LNCaP clone FGC (cell line): Measurements from ENCODE around the gene SMU1.
A peak's percentile ranks its signal among the peaks of the same experiment; 100 is the strongest.

ENCODE experiments used
- DNase-seq: peaks from one replicate; pipeline ENCODE4 v3.0.0-alpha.2; 2011; ENCODE audit warnings: low read depth
- H3K4me3 ChIP-seq: 2 replicates; pipeline ENCODE4 v1.5.1; 2011; ENCODE audit warnings: mild to moderate bottlenecking, low read depth, low read length, control low read depth
- TF ChIP-seq, protein P1 (sequence below): IDR thresholded peaks from 2 replicates; pipeline ENCODE4 v1.5.1; 2012; ENCODE audit warnings: mild to moderate bottlenecking; ENCODE audit not compliant: control insufficient read depth, insufficient read depth; ENCODE audit errors: extremely low read depth

SMU1 gene

DNA sequence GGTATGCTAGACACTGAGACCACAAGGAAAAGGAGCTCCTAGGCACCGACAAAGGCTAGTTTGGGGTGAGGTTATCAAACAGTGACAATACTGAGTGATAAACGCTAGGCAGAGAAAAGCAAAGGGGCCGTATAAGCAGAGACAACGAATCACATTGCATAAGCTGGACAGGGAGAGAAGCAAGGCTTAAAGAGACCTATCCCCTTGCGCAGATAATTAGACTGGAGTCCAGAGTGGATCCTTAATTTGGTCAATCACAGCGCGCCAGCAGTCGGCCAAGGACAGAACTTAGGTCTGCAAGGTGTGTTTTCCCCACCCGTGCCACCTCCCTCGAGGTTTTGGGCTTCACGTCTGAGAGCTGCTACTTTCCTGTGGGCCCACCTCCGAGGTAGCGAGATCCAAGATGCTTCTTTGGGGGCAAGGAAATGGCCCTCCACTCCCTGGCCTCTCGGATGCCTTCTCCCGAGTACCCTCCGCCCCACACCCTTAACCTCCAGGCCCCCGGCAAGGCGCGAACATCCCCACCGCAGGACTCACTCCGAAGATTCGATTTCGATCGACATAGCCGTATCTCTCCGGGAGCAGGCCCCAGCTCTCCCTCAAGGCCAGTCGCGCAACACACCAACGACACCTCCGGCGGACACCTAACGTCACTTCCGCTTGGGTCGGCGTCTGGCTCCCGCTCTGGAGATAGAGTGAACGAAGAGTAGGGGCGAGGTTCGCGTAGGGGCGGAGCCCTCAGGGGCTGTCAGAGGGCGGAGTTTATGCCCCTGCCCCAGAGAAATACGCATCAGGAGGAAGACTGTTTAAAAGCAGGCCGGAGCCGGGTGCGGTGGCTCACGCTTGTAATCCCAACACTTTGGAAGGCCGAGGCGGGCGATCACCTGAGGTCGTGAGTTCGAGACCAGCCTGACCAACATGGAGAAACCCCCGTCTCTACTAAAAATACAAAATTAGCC lies at the start of gene SMU1:
TSS of gene SMU1 (minus strand) at position 629 of the 959 bp plus-strand sequence. CDS start at position 563, 66 bp downstream.
- peak within 1 kb of the TSS; percentile 90 for H3K4me3 ChIP-seq
- TF ChIP-seq, protein P1, sequence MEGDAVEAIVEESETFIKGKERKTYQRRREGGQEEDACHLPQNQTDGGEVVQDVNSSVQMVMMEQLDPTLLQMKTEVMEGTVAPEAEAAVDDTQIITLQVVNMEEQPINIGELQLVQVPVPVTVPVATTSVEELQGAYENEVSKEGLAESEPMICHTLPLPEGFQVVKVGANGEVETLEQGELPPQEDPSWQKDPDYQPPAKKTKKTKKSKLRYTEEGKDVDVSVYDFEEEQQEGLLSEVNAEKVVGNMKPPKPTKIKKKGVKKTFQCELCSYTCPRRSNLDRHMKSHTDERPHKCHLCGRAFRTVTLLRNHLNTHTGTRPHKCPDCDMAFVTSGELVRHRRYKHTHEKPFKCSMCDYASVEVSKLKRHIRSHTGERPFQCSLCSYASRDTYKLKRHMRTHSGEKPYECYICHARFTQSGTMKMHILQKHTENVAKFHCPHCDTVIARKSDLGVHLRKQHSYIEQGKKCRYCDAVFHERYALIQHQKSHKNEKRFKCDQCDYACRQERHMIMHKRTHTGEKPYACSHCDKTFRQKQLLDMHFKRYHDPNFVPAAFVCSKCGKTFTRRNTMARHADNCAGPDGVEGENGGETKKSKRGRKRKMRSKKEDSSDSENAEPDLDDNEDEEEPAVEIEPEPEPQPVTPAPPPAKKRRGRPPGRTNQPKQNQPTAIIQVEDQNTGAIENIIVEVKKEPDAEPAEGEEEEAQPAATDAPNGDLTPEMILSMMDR = no peak
- DNase-seq = peak; percentile 92

DNA sequence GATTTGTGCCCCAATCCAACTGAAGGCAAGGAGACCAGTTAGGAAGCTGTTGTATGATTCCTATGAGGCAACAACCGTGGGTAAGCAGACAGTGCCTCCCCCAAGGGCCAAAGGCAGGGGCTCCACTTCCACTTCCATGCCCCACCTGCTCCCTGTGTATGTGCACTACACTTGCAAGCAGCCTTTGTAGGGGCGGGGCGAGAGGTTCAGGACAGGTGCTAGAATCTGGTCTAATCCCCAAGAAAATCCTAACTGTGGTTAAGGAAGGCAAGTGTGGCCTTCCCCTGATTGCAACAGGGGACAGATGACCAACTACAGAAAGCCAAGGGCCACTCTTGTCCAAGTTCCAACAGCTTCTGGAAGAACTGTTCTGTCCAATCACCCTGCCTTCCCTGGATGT lies 49.0 kb upstream of the SMU1 start:
- no peak for DNase-seq
- H3K4me3 ChIP-seq = no peak overlapping the region
- TF ChIP-seq, protein P1 = no peak

DNA sequence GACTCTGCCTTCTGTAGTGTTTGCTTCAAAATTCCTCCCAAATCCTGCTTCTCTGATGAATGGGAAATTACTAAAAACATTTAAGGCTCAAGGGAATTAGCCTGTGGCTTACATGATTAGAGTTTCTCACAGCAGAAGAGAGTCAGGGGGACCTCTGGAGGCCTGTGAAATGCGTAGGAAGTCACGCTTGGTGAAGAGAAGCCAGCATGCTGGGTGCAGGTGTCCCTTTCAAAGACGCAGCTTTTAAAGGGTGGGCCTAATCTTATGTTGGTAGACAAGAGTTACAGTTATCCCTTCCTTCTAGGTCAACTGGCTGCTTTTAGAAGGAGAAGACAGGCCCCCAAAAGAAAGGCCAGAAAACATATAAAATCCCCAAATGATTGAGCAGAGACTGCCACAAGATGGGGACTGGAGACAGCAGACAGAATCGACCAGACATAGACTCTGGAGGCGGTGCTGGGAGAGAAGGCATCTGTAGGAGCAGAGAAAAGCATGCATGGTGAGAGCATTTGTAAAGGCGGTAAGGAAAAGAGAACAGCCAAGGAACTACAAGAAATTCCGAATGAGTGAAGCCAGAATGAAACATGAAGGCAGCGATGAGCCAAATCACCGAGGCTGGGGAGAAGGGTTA lies 48.4 kb upstream of the SMU1 start:
- DNase-seq = no peak
- TF ChIP-seq, protein P1 = no peak
- H3K4me3 ChIP-seq = no peak overlapping the region

DNA sequence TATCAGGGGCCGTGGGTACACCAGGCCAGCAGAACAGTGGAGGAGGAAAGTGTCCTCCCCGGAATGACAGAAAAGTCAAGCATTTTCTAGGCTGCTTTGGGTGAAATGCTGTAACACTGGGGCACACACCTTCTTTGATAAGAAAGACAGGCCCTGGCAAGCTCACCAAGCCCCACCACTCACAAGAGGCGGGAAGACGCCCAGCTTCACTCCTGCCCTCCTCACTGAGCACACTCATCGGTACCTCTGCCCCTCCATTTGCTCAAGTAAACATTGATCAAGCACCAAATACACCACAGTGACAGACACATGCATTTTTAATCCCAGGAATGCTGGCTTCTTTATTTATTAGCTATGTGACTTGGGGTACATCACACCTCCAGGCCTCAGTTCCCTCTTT lies 47.6 kb upstream of the SMU1 start:
- no peak for DNase-seq
- no peak overlapping the region for H3K4me3 ChIP-seq
- TF ChIP-seq, protein P1 = no peak

DNA sequence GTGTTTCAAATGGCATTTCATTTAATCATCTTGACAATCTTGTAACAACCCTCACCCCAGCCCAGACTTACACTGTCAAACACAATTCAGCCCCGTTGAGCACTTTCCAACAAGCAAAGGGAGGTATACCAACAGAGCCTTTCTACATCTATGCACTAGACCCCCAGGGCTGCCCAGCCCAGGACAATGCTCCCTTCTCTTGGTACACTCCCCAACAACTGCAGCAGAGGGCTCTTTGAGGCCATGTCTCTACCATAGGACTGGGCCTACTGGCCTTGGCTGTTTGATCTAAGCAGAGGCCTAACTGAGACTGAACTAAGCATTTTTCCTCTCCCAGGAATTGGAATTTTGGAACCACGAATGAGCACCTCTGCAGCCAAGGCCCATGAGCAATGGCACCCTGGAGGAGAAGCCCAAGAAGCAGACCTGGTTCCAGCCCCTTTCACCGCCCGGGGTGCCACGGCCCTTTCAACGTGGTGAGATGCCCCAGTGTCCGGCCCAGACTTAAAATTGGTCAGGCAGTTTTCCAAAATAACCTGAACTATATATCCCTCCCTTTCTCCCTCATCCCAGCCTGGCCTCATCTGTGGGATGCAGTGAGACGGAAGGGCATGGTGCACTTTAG lies 47.0 kb upstream of the SMU1 start:
- no peak for DNase-seq
- TF ChIP-seq, protein P1 = no peak
- no peak overlapping the region for H3K4me3 ChIP-seq

DNA sequence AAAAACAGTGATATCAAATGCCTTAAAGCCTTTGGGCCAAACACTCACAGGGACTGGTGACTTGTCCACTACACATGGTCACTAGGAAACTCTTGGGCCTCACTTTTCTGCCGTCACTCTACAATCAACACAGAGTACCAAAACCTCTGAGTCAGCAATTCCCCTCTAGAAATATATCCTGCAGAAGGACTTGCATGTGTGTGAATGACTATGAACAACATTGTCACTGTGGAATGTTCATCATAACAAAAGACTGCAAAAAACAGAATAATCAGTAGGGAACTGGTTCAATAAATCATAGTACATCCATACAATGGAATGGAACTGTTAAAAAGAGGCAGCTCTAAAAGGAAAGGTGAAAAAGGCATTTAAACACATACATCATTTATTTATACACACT lies 44.1 kb upstream of the SMU1 start:
- H3K4me3 ChIP-seq = no peak overlapping the region
- TF ChIP-seq, protein P1 = no peak
- DNase-seq = no peak
